NB4 (cell line): ENCODE results near the gene INPP5A.

Experiments
- MYC ChIP-seq: IDR thresholded peaks from 2 replicates; pipeline ENCODE4 v1.6.1; 2011; ENCODE audit warnings: low read depth, low read length
- POLR2A ChIP-seq: IDR thresholded peaks from 2 replicates; pipeline ENCODE4 v1.6.1; 2011; ENCODE audit warnings: mild to moderate bottlenecking; ENCODE audit not compliant: insufficient read length; ENCODE audit errors: extremely low read depth
- TF ChIP-seq, protein P1 (sequence below): IDR thresholded peaks from one replicate; pipeline ENCODE4 v1.5.1; 2012; ENCODE audit warnings: low read depth, low read length
- TF ChIP-seq, protein P2 (sequence below): IDR thresholded peaks from 2 replicates; pipeline ENCODE4 v1.6.1; 2011; ENCODE audit warnings: low read depth, low read length

DNA sequence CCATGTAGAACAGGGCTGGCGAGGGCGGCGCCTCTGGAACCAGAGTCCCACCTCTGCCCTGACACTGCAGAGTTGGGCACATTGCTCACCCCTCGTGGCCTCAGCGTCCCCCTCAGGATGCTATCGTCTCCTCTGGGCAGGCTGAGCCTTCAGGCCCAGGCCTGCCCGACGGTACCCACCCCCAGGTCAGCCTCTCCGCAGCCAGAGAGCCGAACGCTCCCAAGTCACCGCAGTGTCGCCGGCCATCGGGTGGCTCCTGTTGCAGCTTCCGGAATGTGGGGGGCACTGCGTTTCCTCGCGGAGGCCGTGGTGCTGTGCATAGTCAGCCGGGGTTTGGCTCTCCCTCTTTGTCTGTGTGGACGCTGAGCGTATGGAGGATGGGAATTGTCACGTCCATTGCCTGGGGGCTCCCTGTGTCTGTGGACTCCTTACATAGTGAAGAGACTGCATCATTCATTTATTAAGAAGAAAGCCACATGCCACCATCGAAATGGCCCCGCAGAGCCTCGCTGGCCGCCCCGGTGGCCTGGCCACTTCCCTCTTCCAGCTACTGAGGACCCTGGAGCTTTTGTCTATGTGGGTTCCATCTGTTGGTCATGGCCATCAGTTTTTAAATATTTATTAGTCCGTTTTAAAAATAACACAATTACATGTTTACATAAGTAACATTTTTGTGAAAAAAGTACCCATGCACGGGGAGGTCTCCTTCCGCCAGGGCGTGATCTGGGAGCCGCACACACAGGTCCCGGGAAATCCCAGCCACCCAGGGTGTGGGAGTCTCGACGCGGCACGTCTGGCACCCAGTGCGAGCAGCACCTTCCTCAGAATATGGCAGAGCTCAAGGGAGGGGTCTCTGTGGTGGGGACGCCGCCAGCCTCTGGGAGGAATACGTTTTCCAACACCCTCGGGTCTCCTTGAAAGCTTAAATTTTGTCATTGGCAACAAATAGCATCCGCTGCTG, 232.8 kb downstream of the INPP5A start:
- TF ChIP-seq, protein P1, sequence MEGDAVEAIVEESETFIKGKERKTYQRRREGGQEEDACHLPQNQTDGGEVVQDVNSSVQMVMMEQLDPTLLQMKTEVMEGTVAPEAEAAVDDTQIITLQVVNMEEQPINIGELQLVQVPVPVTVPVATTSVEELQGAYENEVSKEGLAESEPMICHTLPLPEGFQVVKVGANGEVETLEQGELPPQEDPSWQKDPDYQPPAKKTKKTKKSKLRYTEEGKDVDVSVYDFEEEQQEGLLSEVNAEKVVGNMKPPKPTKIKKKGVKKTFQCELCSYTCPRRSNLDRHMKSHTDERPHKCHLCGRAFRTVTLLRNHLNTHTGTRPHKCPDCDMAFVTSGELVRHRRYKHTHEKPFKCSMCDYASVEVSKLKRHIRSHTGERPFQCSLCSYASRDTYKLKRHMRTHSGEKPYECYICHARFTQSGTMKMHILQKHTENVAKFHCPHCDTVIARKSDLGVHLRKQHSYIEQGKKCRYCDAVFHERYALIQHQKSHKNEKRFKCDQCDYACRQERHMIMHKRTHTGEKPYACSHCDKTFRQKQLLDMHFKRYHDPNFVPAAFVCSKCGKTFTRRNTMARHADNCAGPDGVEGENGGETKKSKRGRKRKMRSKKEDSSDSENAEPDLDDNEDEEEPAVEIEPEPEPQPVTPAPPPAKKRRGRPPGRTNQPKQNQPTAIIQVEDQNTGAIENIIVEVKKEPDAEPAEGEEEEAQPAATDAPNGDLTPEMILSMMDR: no peak
- TF ChIP-seq POLR2A (no peak), MYC (no peak)
- TF ChIP-seq, protein P2, sequence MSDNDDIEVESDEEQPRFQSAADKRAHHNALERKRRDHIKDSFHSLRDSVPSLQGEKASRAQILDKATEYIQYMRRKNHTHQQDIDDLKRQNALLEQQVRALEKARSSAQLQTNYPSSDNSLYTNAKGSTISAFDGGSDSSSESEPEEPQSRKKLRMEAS: no peak
